ENCODE data around the gene ANKRD18A.

DNA sequence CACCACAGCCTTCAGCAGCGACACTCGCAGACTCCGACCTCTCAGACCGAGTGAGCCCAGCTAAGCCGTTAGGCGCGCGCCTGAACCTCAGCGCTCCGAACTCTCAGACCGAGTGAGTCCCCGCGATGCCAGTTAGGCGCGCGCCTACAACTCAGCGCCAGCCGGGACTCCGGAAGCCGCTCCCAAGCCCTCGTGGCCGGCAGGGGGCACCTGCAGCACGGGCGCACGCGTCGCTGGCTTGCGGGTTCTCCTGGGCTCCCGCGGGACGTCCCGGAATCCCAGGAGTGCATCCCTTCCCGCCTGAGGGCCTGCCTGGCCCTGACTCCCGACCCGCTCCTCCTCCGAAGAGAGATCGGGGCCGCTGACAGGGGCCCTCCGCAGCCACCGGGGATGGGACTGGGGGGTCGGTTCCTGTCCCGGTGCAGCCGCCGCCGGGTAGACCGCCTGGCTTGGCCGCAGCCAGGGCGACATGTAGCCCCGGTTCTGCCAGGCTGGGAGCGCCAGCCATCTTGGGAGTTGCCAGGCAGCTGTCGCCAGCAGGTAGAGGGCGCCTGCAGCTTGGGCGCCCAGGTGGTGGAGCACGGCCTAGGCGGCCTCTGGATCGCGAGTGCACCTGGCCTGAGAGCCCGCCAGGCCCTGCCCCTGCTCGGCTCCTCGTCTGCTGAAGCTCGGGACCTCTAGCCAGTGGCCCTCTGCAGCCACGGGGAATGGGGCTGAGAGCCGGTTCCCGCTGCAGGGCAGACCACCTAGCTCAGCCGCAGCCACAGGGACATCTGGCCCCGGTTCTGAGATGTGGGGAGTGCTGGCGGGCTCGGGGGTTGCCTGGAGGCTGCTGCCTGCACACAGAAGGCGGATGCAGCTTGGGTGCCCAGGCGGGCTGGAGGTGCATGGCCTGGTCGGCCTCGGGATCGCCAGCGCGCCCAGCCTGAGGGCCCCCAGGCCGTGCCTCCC, at the start of gene ANKRD18A:
- TF ChIP-seq, protein P1, sequence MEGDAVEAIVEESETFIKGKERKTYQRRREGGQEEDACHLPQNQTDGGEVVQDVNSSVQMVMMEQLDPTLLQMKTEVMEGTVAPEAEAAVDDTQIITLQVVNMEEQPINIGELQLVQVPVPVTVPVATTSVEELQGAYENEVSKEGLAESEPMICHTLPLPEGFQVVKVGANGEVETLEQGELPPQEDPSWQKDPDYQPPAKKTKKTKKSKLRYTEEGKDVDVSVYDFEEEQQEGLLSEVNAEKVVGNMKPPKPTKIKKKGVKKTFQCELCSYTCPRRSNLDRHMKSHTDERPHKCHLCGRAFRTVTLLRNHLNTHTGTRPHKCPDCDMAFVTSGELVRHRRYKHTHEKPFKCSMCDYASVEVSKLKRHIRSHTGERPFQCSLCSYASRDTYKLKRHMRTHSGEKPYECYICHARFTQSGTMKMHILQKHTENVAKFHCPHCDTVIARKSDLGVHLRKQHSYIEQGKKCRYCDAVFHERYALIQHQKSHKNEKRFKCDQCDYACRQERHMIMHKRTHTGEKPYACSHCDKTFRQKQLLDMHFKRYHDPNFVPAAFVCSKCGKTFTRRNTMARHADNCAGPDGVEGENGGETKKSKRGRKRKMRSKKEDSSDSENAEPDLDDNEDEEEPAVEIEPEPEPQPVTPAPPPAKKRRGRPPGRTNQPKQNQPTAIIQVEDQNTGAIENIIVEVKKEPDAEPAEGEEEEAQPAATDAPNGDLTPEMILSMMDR (conservative IDR thresholded peaks at IDR 0.05 in 1 of 2, IDR thresholded peaks at IDR 0.05 in 1 of 2; ENCODE audit: low read depth in 1 of 2, low read length in 2 of 2): peak; percentile 30 to 55
- peak; percentile 50 for TF ChIP-seq EZH2 (IDR thresholded peaks at IDR 0.05; ENCODE audit: low read length, missing control alignments)
